Skin of body (tissue), 2 donors: ENCODE measurements around the gene SLC9A1. TPM values are rescaled to one million over a fixed set of nuclear protein-coding genes. Genes with fewer than 3 reads are reported as not detected.

Experiments
- DNase-seq: peaks from one replicate; lab custom pipeline; 2025; lab: John Stamatoyannopoulos, UW
- total RNA-seq: library from RNA; depleted of rRNA; stranded (reverse); fragments of >200 nt; gene quantifications from one replicate; pipeline ENCODE4 v1.2.3, GENCODE V29; 2014

The SLC9A1 gene
- total RNA-seq, 1 donor from 2014 or later, result 5.8 TPM

DNA sequence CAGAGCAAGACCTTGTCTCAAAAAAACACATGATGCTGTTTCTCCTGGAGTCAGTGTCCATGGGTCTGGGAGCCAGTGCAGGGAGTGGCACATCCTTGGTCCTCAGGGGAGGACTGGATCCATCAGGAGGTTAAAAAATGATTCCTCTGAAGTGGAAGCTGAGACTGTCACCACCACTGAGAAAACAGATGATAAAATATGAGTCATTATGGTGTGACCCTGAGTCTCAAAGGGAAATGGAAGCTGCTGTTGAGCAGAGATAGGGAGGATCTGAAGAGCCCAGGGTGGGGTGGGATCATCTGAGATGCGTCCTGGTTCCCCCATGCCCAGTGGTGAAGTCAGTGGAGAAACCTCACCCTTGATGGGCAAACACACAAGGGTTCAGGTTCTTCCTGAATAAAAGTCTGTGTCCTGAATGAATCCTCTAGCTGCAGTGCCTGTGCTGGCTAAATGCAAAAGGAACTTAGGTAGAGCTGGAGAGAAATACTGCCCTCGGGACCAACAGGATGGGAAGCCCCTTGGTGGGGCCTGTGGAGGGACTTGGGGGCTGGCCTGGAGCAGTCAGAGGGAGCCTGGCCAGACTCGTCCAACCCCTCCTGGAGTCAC is 80.6 kb downstream of the SLC9A1 start:
- DNase-seq, result no peak

DNA sequence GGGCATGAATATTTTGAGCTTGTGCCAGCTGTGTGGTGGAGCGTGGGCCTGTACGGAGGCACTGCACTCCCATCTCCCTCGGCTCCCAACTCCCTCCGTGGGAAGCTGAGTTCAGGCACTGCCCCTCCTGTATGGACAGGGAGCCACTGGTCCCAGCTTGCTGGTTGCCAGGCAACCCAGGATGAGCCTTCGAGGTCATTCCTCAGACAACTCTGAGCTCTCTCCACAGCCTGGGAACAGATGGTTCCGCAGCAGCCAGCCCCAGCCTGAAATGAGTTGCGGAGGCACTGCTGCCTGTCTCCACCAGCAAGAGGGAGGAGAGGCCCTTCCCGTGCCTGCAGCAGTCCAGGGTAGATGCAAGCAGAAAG is 83.9 kb downstream of the SLC9A1 start:
- peak; percentile 31 for DNase-seq

DNA sequence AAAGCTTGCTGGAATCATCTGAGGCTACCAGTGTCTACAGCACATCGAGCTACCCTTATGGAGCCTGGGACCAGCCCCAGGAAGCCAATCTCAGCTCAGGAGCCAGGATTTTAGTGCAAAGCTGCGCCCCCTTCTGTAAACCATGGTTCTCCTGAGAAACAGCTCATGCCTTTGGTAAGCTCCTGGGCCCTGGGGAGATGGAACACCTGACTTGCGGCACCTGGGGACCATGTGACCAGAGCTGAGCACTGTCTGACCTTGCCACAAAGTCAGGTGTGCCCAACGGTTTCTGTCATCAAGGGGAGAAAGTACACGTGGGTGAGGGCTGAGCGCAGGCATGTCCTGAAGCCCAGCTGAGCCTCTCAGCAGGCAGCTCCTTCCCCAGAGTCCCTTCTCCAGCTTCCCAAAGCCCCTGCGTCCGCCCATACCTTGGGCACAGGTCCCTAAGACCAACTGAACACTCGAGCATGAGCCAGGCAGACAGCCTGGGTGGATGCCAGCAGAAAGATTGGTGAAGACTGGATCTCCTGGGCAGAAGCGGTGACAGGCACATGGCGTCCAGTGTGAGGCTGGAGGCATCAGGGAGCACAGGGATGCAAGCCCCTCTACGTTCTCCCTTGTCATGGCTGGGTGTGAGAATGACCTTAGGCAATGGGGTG is 84.4 kb downstream of the SLC9A1 start:
- DNase-seq, result no peak

DNA sequence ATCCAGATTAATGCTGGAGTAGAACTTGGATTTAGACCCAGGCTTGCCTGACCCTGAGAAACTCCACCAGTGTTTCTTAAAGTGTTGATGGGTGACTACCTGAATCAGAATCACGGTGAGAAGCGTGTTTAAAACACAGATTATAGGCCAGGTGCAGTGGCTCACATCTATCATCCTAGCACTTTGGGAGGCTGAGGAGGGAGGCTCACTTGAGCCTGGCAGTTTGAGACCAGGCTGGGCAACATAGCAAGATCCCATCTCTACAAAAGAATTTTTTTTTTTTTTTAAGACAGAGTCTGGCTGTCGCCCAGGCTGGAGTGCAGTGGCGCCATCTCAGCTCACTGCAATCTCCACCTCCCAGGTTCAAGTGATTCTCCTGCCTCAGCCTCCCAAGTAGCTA is 86.0 kb downstream of the SLC9A1 start:
- no peak for DNase-seq

DNA sequence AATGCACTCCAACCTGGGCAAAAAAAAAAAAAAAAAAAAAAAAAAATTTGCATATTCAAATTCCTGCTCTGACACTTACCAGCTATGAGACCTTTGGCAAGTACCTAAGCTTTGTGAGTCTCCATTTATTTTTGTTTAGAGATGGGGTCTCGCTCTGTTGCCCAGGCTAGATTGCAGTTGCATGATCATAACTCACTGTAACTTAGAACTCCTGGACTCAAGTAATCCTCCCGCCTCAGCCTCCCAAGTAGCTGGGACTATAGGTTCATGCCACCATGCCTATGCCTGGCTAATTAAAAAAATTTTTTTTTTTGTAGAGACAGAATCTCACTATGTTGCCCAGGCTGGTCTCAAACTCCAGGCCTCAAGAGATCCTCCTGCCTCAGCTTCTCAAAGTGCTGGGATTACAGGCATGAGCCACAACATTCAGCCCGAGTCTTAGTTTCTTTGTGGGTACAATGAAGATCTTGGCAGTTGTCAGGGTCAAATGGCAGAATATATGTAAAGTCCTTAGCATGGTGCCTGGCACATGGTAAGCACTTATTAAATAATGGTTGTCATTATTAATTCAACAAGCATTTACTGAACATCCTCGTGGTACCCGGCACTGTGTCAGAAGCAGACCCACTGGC is 88.8 kb downstream of the SLC9A1 start:
- no peak for DNase-seq

DNA sequence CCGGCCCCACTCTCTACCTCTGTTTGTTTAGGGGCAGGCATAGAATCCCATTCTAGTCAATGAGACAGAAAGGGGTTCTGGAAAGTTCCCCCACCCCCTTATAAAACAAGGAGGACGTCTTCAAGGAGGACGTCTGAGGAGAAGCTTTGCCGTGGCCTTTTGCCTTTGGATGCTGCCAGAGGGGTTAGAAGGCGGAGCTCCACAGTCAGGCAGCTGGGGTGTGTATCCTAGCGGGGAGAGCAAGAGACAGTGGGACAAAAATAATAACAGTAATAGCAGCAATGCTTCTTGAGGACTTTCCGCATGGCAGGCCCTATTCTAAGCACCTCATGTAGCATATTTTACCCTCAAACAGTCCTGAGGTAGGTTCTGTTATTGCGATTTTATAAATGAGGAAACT is 94.0 kb downstream of the SLC9A1 start:
- no peak for DNase-seq

DNA sequence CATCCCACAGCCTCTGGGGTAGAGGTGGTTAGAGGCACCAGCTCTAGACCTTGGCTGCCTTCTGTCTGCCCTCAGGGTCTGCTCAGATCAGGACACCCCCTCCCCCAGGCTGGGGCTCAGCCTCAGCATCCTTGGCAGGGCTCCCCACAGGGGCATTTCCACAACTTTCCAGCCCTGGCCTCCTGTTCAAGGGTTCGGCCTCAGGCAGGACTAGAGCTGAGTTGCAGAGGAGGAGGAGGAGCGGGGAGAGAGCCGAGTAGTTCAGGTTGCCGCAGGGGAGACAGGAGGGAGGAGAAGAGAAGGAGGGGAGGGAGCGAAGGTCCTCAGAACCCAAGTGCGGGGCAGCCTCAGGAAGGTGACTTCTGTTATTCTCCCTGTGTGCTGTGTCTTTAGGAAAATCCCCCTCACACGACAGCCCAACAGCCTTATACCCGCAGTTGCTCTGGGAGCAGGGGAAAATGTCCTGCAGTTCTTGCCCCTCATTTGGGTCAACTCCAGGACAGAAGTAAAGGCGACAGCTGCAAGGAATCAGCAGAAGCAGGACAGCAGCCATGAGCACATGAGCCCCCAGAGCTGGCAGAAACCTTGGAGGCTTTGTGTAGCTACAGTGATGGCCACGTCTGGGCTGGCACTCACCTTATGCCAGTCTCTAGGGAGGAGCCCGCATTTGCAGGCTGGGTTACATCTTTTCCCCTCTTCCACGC is 95.8 kb downstream of the SLC9A1 start:
- DNase-seq, result no peak

DNA sequence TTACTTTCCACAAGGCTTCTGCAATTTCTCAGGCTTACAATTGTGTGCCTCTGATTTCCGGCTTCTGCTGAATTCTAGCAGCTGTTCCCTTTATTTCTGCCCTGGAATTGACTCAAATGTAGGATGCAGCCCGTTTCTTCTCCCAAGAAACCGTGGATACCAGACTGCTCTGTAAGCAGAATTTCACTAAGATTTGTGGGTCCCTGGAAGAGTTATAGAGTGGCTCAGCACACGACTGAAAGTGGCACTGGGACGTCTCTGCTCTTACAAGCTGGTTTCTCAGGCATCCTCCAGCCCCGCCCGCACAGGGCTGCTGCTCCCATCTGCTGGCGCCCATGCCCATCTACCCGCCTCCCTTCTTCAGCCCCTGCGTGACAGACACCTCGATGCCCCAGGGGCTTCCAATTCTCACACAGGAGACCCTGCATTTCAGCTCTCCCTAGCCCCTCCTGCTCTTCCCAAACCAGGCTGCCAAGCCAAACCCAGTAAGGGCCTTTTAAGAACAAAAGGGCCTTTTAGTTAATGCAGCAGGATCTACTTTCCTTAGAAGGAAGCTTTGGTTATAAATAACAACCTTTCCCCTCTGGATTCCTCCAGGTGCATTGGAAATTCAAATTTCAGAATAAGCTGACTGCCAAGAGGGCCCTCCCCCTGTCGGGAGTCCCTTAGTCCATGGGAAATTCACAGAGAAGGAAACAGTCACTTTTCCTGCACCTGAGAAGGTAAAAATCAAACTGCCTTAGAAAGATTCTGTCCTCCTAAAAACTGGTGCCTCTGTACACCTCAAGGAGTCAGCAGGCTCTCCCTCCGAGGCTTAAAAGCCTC is 96.9 kb downstream of the SLC9A1 start:
- DNase-seq, result peak; percentile 53

DNA sequence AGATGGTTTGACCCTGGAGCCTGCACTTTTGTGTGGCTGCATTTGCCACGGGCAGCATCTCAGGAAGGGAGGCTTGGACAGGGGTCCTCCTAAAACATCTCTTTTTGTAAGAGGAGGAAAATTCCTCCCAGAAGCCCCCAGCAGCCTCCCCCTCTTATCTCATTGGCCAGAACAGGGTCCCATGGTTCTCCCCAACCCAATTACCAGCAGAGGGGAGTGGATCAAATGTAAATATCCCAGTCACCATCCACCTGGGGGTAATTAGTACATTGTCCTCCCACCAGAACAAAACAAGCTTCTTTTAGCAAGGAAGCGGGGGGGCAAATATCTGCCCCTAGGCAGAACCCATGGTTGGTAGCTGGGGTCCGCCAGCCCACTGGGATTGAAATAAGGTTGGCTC is 97.5 kb downstream of the SLC9A1 start:
- DNase-seq, result no peak

DNA sequence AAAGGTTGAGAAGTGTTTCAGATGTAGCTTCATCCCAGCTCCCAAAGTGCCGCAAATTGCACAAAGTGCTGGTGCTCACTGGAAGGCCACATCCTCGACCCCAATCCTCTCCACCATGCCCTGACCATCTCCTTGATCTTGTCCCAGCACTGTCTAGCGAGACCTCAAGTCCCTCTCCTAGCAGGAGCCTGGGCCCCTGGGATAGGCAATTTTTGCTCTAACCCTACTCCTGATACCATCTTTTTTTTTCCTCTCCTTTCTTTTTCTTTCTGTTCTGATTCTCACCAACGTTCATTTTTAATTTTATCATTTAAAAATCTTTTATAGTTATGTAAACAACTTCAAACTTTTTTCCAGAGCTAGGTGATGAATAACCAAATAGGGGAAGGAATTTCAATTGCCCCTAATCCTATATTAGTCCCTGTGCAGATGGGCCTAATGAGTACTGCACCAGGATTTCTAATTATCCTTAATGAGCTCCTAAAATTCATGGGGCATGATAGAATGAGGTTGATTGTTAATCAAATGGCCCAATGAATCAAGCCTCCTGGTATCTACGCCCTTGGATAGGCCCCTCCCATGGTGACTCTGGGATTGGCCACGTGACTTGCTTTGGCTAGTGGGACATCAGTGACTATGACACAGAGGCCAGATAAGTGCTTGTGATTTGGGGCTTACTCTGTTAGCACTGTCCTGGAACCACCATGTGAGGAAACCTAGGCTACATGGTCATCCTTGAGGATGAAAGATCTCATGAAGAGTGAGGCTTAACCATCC is 100.8 kb downstream of the SLC9A1 start:
- DNase-seq, result no peak

DNA sequence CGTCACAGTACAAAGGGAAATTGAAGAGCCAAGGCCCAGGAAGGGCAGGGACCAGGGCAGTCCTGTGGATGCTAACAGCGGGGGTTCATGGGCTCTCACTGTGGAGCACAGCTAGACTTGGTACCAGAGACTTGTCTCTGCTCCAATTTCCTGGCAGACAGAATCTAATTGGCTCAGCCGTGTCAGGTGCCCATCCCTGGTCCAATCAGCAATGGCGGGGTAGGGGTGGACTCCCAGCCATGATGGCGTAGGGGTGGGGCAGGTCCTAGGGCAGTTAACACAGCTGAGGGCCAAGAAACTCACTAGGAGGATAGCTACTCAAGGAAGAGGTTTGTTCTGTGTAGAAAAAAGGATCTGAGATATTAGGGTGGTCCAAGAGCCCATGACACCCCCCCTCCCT is 102.4 kb downstream of the SLC9A1 start:
- DNase-seq, result no peak

DNA sequence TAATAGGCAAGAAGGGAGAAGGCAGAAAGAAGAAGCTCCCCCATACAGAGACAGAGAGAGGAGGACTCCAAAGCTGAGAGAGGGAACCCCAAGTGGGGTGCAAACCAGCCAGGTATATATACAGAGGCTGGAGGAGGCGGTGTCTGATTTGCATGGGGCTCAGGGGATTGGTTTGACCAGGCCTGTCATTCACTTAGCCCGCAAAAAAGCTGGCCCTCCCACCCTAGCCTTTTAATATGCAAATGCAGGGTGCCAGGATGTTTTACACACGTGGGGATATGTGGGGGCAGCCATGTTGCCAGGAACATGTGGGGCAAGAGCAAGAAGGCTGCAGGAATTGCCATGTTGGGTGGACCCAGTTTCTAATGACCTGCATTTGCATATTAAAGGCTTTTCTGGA is 105.3 kb downstream of the SLC9A1 start:
- no peak for DNase-seq

DNA sequence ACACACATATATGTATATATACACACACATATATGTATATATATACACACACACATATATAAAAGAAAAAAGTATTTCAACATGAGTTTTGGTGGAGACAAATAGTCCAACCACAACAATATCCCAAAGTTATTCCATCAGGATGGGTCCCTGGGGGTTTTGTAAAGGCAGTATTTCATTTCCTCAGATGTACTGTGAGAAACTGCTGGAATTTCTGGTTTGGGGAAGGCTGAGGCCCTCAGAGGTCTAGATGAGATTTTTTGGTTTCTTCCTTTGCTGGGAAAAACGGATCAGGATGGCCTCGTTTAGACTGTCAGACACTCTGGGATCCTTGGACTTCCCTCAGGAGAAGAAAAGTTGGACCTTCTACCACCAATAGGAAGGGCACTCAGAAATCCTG is 105.8 kb downstream of the SLC9A1 start:
- DNase-seq, result no peak

Other genes with a start within 250 kb of the SLC9A1 start
- gene NR0B2, start 241.2 kb downstream of the SLC9A1 start, total RNA-seq, result not detected
- gene NUDC, start 233.4 kb downstream of the SLC9A1 start, total RNA-seq, result 24.0 TPM
- 4.0 TPM for gene KDF1, start 194.7 kb downstream of the SLC9A1 start, total RNA-seq
- gene TRNP1, start 161.4 kb downstream of the SLC9A1 start, total RNA-seq, result 4.0 TPM
- gene TENT5B, start 142.3 kb downstream of the SLC9A1 start, total RNA-seq, result 18.1 TPM
- 17.8 TPM for gene WDTC1, start 79.5 kb upstream of the SLC9A1 start, total RNA-seq
- gene TMEM222, start 167.0 kb upstream of the SLC9A1 start, total RNA-seq, result 14.1 TPM
- 22.7 TPM for gene SYTL1, start 186.9 kb upstream of the SLC9A1 start, total RNA-seq
- gene MAP3K6, start 211.8 kb upstream of the SLC9A1 start, total RNA-seq, result 14.5 TPM
- not detected for gene FCN3, start 219.7 kb upstream of the SLC9A1 start, total RNA-seq
- 0.30 TPM for gene CD164L2, start 228.2 kb upstream of the SLC9A1 start, total RNA-seq
- gene GPR3, start 237.5 kb upstream of the SLC9A1 start, total RNA-seq, result 0.30 TPM